H54 (cell line): ENCODE results near the gene ATXN1.
"Not testable (repeated sequence)": the region's sequence is repeated elsewhere in the genome, so short reads cannot be mapped to it uniquely, and the experiment has no call there.

Experiments used
- DNase-seq: peaks from one replicate; pipeline ENCODE4 v3.0.0; 2011; ENCODE audit warnings: low spot score, mixed read lengths; ENCODE audit not compliant: insufficient read length
- FAIRE-seq: peaks from 3 replicates; lab custom pipeline; 2011; peaks lifted over from hg19 to GRCh38; lab: Jason Lieb, UNC
- POLR2A ChIP-seq: IDR thresholded peaks from 2 replicates; pipeline ENCODE4 v1.6.1; 2011; ENCODE audit warnings: low read depth, mild to moderate bottlenecking, low read length

Gene ATXN1

DNA sequence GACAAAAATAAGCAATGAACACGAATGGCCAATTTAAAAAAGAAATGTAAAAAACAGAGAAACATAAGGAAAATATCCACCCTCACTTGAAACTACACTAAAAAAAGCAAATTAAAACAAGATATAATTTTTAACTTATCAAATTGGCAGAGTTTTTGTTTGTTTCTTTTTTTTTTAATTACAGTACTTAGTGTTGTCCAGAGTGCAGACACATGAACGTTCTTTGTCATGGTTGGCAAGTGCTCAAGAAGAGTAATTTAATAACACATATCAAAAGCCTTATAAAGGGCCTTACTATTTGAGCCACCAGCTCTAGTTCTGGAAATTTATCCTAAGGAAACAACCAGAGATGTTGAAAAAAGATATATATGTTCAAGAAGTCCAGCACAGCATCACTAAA, 142.3 kb downstream of the ATXN1 start:
- no peak for FAIRE-seq
- no peak for DNase-seq
- no peak for TF ChIP-seq POLR2A

DNA sequence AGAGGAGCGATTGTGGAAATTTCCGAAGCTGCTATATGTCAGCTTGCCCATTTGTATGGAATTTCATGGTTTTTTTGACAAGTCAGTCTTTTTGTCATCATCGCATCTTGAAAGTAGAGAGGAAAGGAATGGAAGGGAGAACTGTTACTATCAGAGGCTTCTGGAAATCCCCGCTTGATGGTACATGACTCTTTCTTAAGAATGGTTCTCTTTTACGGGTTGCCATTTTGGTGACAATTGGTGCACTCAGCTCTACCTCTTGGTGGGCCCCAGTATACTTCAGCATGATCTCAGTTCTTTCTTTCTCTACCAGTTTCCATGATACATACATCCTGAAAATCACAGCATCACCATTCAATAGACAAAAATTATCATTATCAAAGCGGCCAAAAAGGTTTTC, 146.0 kb downstream of the ATXN1 start:
- not testable (repeated sequence) for DNase-seq
- peak; percentile 38 for FAIRE-seq

DNA sequence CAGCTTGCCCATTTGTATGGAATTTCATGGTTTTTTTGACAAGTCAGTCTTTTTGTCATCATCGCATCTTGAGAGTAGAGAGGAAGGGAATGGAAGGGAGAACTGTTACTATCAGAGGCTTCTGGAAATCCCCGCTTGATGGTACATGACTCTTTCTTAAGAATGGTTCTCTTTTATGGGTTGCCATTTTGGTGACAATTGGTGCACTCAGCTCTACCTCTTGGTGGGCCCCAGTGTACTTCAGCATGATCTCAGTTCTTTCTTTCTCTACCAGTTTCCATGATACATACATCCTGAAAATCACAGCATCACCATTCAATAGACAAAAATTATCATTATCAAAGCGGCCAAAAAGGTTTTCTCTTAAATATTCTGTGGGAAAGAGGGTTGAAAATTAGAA, 147.1 kb downstream of the ATXN1 start:
- FAIRE-seq = not testable (repeated sequence)

DNA sequence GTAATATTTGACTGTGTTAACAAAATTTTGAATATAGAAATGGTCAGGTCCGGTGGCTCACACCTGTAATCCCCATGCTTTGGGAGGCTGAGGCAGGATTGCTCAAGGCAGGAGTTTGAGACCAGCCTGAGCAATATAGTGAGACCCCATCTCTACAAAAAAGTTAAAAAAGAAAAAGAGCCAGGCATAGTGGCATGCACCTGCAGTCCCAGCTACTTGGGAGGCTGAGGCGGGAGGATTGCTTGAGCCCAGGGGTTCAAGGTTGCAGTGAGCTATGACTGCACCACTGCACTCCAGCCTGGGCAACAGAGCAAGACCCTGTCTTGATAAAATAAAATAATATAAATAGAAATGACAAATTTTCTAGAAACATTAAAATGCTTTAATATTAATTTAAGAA, 147.8 kb downstream of the ATXN1 start:
- not testable (repeated sequence) for FAIRE-seq, DNase-seq

More for the DNA sequence above, 147.1 kb downstream of the ATXN1 start:
- DNase-seq = not testable (repeated sequence)

DNA sequence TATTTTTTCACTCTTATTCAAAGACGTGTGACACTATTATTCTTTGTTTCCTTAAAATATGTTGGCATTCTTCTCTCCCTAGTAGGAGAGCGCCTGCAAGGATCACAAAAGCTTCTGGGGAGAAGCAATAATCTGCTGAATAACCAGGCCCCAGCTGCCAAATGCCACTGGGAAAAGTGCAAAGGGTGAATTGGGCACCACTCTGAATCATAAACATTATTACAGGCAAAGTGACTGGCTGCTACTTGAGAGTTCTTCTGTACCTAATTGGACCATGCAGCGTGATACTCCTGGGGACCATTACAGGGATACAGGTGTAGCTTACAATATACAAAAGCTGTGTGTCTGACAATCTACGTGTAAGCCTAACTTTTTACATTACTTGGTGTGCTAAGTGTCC, 152.8 kb downstream of the ATXN1 start:
- TF ChIP-seq POLR2A = no peak
- FAIRE-seq (no peak), DNase-seq (no peak)

DNA sequence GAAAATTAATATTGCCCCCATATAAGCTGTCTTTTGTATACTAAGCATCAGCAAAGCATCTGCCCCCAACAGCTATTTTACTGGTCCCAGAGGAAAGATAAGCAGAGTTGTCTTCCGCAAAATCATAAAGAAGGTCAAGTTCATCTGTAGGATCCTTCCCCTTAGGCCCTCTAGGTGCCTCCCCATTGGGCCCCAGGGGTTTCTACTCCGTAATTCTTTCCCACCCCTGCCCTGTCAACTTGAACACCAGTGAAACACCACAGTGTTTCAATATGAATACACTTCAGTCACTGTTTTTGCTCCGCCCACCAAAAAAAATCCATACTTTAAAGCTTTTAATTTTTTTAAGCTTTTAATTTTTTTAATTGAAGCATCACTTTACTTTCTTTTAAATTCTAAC, 159.2 kb downstream of the ATXN1 start:
- no peak for TF ChIP-seq POLR2A
- DNase-seq (no peak), FAIRE-seq (no peak)

DNA sequence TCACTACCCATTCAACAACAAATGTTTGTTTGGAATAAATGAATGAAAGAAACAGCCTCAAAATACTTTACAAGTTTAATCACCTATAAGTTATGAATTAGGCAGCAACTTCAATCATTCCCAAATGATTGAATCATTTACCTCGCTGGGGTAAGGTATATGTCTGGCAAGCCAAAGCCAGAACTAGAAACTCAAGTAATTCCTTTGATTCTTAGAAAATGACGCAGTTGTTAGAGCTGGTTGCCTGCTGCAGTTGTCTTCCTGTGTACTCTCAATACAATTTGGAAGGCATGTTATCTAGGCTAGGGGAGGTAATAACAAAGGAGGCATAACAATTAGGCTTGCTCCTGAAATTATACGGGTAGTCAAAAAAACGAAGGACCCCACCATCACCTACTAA, 160.6 kb downstream of the ATXN1 start:
- FAIRE-seq = no peak
- no peak for DNase-seq
- no peak for TF ChIP-seq POLR2A

DNA sequence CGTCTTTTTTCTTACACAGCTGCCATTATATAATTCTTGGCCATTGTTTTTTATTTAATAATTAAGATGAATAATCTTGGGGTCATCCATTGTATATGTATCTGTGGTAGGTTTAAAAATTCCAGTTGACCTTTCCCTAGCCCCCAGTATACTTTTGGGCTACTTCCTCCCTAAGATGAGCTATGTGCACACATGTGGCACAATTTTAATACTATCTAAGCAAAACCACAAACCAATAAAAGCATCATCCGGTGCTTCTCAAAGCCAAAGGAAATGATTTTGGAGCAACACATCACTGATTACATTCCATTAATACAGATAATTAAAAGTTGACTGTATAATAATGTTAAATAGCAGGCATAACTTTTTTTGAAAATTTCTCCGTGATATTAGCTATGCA, 161.2 kb downstream of the ATXN1 start:
- DNase-seq (no peak), FAIRE-seq (no peak)
- TF ChIP-seq POLR2A = no peak

DNA sequence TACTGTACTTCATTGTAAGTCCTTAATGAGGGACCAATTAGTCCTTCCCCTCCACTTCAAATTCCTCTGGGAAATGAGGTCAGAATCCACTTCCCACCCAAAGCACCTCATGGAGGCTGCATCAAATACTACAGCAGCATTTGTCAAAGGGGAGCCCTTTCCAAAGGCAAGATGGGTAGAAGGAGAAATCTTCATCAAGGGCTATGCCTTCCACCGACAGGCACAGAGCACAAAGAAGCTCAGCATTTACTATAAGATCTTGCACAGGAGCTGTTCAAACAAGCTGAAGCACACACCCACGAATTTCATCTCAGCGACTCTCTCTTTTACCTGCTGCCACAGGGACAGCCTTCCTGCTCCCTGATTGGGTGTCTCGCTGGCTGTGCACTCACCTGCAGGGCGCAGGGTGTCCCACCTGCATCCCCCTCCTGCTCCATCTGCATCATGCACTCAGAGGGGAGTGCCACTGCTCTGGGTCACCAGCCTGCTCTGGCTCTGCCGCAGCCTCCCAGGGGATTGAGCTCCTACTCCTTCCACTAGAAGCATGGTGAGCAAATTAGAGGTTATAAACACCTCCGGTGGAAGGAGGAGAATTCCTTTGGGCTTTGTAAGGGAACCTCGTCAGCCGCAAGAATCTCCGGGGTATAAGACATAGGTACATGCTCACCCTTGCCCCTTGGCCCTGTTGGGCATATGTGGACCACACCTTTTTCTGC, 164.5 kb downstream of the ATXN1 start:
- FAIRE-seq (no peak), DNase-seq (no peak)

DNA sequence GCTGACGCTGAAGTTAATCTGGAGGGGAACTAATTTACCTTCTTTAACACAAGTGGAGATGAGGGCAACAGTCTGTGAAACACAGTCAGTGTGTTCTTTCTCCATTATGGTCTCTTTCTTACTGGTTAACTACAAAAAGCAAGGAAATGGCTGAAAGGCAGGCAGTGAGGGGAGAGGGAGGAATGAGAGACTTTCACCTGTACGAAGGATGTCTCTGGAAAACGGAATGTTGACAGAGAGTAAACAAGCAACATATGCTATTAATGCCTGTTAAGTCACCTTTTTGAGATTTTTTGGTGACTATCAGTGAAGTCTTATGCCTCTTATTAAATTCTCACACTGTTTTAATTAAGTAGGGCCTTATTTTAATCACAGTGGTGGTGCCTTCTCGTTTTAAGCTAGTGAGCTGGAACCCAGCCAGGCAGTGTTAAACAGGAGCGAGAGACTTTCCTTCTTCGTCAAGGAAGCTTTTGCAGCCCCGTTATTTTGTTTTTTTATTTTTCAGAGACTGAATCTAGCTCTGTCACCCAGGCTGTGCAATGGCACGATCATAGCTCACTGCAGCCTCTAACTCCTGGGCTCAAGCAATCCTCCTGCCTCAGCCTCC, 165.6 kb downstream of the ATXN1 start:
- DNase-seq (no peak), FAIRE-seq (no peak)
- TF ChIP-seq POLR2A = no peak

More for the DNA sequence above, 164.5 kb downstream of the ATXN1 start:
- TF ChIP-seq POLR2A = no peak

DNA sequence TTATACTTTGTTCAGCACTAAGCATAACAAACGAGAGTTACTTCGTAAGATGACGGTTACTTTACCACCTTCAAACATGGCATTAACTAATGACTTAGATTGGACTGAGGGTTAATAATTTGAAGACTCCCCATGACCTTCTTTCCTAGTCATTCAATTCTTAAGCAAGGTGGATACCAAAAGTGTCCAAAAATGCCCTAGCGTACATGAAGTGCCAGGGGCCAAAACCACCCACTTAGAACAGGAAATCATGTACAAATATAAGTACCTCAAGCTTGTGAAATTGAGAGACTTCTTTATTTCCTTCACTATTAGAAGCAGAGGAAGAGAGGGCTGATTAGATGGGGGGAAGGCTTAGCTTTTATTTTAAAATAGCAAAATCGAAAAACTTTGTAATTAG, 166.4 kb downstream of the ATXN1 start:
- DNase-seq (no peak), FAIRE-seq (no peak)
- TF ChIP-seq POLR2A = no peak

DNA sequence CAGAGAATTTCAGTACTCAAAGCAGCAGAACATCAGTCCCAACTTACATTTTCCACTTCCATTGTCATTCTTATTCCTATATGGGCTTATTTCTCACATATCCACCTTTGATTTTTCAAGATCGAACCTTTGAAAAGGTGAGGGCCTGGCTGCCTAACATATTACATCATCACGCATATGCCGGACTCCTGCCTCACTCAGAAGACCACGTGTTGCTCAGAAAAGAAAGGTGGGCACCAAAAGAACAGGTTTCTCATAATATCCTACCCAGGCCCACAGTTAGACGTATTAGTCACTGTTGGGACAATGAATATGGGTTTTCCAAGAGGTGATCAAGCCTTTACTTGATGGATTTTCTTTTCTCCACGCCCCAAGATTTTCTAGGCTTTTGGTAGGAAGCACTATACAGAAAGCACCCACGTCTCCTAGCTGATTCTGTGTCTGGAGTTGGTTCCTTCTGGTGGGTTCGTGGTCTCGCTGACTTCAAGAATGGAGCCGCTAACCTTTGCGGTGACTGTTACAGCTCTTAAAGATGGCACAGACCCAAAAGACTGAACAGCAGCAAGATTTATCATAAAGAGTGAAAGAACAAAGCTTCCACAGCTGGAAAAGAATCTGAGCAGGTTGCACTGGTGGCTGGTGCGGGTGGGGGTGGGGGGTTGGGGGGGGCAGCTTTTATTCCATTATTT, 168.9 kb downstream of the ATXN1 start:
- no peak for DNase-seq
- TF ChIP-seq POLR2A = no peak
- FAIRE-seq = no peak

DNA sequence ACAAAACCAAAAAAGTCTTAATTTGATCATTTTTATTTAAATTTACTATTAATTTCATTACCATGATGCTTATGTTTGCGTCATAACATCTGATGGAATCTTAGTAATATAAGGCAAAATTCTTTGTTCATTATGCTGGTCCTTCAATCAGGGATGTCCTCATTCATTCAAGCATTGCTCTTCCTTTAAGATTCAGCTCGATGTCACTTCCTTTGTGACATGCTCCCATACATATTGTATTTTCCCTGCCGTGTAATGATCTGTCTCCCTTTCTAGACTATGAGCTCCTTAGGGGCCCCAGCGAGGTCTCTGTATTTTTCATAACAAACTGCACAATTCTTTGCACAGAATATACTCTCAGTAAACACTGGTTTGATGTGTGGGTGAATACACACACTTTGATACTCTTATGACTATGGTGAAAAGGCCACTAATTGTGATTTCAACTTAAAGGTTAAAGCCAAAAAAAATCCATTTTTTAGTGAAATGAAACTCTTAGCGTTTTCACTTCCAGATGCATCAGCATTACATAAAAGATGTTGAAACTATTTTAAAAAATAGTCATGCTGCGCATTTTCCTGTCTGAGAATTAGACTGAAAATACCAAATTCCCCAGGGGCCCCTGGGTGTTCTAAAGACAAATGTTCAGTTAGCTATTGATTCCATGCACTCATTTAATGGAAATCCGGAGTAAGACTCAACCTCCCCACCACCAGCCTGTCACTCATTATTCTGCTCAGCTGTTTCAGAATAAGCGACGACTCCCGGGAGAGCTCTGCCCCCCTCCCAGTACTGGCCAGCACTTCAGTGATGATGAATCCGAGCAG, 169.7 kb downstream of the ATXN1 start:
- DNase-seq = no peak
- FAIRE-seq = no peak
- no peak for TF ChIP-seq POLR2A

DNA sequence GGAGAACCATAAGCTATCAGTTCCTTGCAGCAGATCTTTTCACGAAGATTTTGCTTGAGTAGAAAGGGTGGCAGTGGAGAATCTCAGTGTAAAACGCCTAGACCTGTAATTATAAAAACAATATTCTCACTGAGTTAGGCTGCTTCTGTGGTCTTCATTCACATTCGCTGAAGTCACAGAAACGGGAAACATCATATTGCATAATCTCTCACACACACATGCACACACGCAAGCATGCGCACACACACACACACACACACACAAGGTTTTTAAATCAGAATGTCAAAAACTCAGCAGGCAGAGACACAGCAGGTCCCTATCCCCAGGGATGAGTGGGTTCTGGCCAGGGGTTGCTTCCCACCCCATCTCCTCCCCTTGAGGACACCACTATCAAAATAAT, 175.5 kb downstream of the ATXN1 start:
- FAIRE-seq (no peak), DNase-seq (no peak)
- no peak for TF ChIP-seq POLR2A
